Stimulated activated CD4-positive, alpha-beta T cell treated with anti-CD3 and anti-CD28 coated beads, Interleukin-12 subunit alpha, Interleukin-12 subunit beta, amount 100 ng/mL, for 48 hours (primary cell): ENCODE measurements around the gene PDK2.

ENCODE experiments used
- DNase-seq, 3 donors: peaks; one replicate each; pipeline ENCODE4 v3.0.0-alpha.2; 2020; ENCODE audit warnings: low read depth in 2 of 3, low spot score in 1 of 3

PDK2 gene

DNA sequence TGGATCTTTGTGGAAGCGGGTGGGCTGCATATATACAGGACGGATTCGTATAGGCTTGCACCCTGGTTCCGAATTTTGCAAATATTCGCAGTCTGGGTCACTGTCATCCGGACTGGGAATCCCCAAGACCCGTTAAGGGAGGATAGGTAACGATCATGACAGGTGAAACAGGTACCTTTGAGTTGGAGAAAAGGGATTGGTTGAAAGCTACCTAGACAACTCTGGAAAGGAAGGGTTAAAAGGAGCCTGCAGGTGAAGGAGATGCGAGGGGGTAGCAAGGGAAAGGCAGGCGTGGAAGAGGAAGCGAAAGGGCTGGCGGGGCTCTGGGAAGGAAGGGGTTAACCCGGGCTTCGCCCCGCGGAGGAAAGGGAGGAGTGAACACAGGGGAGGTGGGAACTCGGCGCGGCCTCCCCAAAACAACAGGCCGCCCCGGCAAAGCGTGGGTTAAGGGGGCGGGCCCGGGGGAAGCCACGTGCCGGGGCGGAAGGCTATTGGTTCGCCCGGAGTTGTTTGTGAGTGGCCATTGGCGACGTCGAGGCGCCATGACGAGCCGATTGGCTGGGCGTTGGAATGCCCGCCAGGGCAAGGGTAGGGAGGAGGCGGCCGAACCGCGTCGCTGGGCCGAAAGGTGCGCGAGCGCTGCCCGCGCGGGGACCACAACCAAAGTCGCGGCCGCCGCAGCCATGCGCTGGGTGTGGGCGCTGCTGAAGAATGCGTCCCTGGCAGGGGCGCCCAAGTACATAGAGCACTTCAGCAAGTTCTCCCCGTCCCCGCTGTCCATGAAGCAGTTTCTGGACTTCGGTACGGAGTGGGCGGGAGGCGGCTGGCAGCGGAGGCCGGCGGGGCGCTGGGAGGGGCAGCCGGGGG is at the start of gene PDK2:
Gene PDK2, plus strand, starts transcription at position 599 of the 867 bp plus-strand sequence. Its CDS starts 85 bp downstream, at position 684.
- peak; percentile 90 to 94 (median 91) for DNase-seq

DNA sequence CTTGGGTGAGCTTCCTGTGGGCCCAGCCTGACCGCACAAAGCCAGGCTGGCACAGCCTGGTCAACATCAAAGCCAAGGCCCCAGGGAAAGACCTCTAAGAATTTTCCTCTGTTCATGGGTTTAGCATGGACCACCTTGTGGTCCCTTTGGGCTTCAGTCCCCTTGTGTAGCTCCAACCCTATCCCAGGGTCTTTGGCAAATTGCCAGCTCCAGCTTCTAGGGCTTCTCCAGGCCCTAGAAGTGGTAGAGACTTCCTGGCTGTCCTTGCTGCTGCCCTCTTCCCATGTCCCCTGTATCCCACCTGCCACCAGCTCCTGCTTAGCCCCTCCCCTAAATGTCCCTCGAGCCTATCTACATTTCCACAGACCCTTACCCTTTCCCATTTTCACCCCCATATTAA is 49.0 kb upstream of the PDK2 start:
- DNase-seq: no peak

DNA sequence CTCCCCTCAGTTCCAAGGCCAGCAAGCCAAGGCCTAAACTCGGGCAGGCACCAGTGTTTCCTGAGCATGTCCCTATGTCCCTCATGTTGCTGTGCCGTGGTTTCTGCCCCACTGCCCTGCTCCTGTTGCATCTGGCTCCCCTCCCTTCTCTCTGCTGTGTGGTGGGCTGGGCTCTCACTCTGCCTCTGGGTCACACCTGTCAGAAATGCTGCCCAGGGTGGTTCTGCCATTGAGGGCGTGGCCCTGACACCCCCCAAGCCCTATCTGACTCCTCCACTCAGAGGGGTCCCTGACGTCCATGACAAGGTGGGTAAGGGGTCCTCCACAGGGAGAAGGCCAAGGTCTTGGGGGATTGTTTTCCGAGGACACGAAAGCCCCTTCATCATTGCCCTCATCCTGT is 48.5 kb upstream of the PDK2 start:
- DNase-seq: no peak

DNA sequence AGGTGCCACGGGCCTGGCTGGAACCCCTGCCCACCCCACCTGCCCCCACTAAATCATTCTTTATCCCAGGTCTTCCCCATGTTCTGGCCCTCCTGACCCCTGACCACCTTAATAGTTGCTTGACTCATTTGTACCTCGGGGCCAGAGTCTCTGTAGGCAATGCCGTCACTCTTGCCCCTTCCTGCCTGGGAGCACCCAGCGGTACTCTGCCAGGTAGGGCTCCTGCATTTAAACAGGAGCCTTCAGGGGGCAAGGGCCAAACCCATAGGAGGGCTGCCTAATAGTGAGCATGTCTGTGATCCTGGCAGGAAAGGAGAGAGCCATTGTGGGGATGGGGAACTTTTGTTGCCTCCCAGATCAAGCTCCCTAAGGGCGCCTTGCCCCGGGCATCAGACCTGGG is 48.1 kb upstream of the PDK2 start:
- DNase-seq: no peak

DNA sequence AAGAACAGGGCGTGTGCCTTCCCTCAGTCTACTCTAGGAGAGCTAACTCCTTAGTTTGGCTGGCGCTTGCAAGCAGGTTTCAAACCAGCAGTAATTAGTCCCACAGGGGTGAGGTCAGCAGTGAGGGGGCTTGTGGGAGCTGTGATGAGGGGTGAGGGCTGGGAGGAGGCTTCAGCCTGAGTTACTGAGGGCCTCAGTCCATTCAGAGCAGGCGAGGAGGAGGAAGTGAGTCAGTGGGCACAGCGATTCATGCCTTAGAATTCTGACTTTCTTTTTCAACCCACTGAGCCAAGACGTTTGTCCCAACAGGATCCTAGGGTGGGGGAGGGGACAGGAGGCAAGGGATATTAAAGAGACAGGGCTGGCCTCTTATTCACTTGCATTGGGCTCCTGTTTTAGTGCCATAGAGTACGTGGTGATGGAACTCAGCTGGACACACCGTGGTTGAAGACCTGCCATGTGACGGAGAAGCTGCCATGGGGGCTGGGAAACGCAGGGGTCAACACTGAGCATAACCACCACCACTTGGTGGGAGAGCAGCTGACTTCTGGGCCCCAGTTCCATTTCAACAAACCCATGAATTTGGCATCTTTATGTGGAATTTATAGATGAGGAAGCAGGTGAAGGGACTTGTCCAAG is 47.5 kb upstream of the PDK2 start:
- DNase-seq: peak in 1 of 3 donors; percentile 31

DNA sequence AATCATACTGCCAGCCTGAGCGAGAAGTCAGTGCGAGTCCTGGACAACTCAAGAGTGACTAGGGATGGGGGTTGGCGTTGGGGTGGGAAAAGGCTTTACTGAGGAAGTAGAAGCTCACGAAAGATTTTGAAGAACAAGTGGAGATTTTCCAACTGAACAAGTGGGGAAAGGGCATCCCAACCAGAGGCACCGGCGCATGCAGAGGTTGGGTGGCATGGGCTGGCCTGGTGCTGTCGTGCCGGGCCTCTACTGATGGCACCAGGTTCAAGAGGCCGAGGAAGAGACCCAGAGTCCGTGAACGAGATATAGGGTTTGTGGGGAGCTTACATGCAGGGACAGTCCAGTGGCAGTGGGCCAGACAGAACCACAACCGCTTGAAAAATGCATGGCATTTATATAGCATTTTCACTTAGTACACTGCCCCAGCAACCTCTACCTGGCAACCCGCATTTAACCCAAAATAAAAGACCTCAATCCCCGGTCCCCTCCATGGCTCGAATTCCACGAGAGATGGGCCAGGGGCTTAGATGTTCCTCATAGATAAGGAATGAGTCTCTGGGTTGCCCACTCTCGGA is 46.9 kb upstream of the PDK2 start:
- no peak for DNase-seq

DNA sequence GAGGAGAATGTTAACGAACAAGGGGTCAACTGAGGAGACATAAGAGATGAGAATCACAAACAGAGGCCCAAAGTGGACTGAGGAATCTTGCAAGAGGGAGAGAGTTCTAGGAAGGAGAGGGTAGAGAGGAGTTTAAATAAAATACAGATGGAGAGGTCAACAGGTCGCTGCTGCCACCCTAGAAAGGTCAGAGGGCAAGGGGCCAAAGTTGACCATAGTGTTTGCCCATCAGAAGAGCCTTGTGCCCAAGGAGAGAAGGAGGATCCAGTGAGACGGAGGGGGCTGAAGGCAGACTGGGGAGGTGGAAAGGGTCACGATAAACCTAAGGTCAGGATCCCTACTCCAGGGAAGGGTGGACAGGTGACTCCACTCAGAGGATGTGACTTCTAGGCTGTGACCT is 46.2 kb upstream of the PDK2 start:
- no peak for DNase-seq

DNA sequence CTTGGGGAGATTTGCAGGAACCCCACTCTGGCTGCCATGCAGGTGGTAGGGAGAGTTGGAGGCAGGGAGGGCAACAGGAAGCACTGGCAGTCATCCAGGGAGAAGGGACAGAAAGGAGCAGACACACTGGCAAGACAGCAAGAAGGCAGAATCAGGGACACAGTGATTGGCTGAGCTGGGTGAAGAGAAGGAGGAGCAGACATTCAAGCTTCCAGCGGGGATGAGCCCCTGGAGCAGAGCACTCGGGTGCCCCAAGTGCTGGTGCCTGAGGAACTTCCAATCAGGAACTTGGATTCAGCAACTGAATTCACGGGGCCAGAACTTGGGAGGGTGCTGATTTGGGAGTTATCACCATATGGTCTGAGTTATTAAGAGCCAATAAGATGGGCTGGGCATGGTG is 45.5 kb upstream of the PDK2 start:
- no peak for DNase-seq

DNA sequence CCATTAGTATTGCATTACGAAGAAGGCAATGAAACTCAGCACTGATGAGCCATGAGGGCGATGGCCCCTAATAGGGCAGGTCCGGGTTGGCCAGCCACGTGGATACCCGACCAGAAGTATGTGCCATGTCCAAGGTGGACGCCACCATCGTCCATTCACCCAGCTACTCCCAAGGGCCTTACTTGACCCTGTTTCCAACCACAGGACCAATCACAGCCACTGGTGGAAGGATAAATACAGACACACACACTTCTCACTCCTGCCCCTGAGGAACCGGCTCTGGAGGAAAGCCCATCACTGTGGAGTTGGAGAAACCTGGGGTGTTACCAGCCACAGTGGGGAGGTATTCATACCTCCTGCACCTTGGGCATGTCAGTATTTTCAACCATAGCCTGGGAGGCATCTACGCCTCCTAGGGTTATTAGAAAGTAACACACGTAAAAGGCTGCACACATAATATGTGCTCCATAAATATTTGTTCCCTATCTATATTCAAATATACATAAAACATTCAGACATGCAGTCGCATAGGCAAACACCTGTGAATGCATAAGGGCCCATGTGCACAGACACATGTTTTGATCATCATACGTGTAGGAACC is 44.6 kb upstream of the PDK2 start:
- DNase-seq: no peak

DNA sequence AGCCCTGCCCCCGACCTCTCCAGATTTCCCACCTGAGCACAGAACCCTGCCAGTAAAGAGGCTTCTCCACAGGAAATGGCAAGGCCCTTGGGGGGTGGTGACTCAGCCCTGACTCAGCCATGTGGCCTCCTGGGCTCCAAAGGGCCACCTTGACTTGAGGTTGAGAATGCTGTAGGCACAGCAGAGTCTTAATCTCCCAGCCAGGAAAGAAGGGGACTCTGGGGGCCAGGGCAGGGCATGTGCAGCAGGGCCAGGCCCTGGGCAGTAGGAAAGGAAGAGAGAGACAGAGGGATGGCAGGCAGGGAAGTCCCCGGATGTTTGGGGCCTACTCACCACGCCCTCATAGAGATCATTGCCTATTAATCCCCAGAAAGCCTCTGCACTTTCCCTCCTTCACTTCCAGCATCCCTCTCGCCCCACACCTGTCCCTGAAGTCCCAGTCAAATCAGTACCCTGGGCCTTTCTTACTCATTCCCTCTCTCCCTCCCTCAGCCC is 44.0 kb upstream of the PDK2 start:
- DNase-seq: peak; percentile 70 to 81 (median 75)

DNA sequence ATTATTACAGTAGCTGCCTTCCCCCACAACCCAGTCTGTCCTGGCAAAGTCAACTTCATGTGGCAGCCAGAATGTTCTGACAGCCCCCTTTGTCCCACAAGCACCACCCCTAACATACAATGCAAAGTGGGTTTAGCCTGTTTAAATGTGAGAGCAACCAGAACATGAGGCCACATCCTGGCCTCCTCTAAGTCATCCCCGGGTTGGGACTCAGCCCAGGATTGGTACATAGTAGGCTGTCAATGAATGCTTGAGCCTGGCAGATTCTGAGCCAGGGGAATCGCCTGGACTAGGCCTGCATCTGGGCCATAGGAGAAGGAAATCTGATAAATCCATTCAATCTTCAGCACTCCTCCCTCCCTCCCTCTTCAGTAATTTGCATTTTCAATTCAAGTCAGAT is 43.5 kb upstream of the PDK2 start:
- no peak for DNase-seq

DNA sequence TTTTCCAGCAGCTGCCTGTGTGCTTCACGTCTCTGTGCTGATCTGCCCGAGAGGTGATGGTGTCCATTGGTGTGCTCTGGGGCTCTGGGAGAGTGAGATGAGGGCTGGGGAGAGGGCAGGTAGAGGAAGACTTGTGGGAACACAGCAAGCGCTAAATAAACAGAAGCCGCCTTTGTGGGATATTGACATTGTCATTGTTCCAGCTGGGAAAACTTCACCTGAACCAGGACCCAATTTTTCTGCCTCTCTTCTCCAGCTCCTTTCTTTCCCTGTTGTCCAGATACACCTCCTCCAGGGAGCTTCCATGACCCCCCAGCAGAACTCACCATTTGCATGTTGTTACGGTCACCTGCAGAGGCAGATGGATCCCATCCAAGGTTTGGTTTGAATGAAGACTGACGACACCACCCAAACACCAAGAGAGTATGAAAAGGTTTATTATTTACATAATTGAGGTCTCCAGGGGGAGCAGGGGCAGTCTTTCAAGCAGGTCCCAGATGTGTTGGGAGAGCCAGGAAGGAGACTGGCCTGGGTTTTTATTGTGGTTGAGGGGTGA is 42.8 kb upstream of the PDK2 start:
- DNase-seq: no peak

DNA sequence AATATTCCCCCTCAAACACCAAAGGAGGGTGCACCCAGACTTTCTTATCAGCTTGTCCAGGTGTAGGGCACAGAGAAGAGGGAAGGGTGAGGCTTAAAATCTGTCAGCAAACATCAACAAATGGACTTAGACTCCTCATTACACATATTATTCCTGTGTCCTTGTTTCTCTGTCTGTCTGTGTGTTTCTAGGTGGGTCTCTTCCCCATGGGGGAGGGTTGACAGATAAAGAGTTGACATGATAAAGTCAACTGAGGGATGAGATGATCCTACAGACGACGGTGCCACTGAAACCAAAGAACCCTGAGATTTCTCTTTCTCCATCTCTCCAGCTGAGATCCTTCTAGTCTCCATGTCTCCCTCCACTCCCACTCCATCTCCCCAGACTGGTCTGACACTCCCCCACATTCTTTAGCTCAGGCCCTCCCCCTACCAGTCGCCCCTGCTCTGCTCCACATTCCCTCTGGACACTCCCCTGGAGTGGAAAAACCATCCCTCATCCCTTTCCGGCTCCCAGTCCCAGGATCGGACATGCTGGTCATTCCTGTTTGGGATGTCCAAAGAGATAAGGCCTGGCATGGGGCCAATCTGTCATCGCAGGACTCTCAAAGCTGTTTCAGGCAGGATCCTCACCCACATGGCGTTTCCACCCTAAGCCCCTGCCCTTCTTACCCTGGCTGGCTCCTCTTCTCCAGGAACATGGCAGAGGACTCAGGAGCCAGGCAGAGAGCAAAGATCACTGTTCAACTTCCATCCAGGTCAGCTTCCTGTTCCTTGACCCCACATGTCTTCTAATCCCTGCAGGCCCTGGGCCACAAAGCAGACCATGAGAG is 42.1 kb upstream of the PDK2 start:
- no peak for DNase-seq

DNA sequence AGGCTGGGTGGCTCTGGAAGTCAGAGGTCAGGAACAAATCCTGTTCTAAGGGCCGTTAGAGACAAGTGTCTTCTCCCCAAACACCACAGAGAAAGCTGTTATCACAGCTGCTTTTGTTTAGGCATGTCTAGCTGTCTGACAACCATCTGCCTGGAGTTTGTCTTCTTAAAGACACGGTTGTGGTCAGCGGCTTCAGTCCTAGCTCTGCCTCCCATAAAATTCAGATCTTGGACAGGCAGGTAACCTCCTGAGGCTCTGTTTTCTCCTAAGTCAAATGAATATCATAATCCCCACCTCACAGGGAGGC is 41.5 kb upstream of the PDK2 start:
- no peak for DNase-seq

DNA sequence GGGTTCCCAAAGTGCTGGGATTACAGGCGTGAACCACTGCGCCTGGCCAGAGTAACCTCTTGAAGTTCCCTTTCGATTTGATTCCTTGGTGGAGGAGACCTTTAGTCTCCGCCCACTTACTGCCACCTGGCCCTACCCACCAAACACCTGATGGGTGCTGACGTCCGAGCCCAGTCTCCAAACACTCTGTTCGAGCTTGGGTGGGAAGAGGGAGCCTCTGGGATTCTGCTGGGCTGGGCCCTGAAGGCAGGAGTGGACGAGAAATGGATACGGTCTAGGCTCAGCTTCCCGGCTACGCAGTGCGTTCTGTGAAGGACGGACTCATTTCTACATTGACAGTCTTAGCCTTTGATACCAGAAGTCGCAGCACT is 40.1 kb upstream of the PDK2 start:
- no peak for DNase-seq

DNA sequence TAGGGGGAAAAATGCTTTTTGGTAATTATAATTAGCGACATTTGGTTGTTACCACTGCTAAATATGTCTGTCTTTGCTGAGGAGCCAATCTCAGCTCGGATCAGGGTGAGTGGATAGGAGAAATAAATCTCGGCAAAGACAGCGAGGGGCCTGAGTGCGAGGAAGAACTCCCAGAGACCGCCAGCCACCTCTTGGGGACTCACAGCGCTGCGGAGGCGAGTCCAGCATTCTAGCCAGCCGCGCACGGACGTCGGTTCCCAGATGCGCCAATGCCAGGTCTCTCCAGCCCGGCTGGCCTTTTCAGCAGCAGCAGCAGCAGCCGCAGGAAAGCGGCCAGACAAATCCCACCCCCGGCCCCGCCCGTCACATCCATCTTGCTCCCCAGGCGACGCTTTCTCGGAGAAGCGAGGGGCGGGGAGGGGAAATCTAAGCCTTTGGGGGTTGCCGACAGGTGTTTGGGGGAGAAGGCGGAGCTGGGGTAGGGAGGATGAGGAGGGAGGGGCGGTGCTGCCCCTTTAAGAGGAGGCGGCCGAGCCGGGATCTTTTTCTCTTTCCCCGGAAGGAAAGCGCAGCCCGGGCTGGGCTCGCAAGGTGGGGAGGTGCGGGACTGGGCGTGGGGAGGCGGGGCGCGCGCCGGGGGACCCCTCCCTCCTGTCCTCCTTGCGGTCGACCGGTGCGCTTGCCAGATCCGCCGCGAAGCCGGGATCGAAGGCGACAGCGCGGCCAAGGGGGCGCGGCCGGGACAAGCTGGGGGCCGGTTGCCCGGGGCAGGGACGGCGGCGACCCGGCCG is 39.5 kb upstream of the PDK2 start, which contains the start of gene ITGA3:
Gene ITGA3, plus strand, starts transcription at position 685 of the 791 bp plus-strand sequence. CDS start 330 bp downstream, outside the sequence.
- DNase-seq: peak in 2 of 3 donors; percentile 30 to 60

DNA sequence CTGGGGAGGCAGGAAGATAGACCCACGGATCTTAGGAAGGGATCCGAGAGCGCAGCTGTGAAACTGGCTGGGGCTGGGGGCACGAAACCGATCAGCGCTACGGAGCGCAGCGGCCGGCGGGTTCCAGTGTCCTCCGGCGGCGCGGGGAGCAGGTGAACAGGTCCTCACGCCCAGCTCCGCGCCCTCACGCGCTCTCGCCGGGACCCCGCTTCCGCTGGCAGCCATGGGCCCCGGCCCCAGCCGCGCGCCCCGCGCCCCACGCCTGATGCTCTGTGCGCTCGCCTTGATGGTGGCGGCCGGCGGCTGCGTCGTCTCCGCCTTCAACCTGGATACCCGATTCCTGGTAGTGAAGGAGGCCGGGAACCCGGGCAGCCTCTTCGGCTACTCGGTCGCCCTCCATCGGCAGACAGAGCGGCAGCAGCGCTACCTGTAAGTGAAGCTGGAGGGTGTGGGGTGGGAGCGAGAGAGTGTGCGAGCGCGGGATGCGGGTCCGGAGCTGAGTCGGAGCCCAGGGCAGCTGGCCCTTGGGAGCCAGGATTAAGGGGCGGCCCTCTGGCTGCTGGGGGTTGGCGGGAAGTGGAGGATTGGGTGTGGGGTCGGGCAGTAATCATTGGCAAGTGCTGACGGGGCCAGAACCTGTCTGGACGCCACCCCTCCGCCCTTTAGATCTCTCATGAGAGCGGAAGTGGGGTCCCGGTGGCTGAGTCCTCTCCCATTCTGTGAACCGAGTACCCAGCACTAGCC is 38.8 kb upstream of the PDK2 start:
- peak in 2 of 3 donors; percentile 67 to 68 for DNase-seq

DNA sequence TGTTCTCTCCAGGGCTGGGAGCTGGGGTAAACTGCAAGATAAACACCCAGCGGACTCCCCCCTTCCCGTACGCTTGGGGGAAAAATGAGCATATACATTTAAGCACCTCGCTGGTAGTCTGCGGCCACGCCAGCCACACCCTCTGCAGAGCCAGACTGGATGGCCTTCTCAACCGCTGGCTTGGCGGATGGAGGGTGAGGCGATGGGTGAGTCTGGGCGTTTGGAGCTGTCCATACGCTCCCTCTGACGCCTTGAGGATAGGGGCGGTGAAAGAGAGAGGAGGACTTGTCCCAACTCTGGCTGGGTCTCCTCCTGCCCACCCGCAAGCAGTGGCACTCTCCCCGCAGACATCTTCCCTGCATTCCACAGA is 38.2 kb upstream of the PDK2 start:
- no peak for DNase-seq

DNA sequence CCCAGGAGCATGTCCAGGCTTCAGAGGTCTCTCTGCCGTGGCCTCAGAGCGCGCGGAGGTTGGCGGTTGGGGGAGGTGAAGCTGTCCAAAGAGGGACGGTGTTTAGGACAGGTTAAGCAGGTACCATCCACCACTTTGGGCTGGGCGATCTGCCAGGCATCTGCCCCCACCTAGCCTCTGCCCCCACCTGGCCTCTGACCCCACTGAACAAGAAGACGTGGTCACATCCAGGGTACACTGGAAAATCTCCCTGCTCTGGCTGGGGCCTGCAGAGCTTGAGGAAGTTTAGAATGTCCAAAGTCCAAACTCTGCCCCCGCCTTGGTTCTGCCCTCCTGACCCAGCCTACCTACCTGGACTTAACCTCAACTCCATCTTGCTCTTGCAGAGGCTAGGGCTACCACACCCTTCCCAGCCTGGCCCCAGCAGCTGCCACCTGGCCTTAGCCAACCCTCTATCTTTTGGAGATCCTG is 37.6 kb upstream of the PDK2 start:
- DNase-seq: no peak
